Fibroblast of skin of left biceps (primary cell): ENCODE data around the gene PHLDA2.

Source experiments
- DNase-seq, 2 experiments: peaks; one replicate each; pipeline ENCODE4 v3.0.0-alpha.2; 2013; ENCODE audit warnings: low read depth in 2 of 2

PHLDA2 gene

DNA sequence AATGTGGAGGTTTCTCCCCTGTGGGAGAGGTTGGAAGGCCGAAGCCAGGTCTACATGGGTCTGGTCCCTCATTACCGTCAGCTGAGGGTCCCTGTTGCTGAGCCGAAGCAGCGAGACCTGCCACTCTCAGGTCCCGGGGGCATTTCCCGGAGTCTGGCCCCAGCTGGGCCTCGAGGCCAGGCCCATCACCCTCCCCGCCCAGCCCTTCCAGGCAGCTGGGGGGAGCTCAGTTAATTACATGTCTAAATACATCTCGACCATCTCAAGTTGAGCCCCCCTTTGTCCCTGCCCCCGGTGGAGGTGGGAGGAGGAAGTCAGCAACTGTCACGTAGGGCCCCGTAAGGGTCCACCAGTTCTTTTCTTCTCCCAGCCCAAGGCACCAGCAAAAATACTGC is 47.2 kb downstream of the PHLDA2 start:
- DNase-seq: no peak

- DNase-seq: no peak
These were observed 47.9 kb downstream of the PHLDA2 start for GRCh38 chr11:2881076-2881980.

DNA sequence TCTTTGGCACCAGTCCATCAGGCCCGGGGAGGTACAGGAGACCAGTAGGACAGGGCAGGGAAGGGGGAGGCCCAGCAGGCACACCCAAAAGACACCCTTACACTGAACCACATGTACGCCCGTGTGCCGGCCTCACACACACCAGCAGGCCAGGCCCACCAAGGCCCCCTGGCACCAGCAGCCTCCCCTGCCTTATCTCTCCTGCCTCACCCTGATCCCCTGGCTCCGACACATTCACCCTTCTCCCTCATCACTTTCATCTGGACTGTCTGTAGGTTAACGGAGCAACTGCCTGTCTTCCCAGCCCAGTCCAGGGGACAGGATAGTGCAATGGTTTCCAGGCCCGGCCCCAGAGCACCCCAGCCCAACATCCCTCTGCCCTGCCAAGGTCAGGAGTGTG is 48.6 kb downstream of the PHLDA2 start:
- no peak for DNase-seq

- DNase-seq: no peak
These were observed 50.4 kb downstream of the PHLDA2 start for GRCh38 chr11:2878782-2879181.
